ENCODE measurements around the gene ITIH5.
"Not testable (repeated sequence)": the region's sequence is repeated elsewhere in the genome, so short reads cannot be mapped to it uniquely, and the experiment has no call there.

Gene ITIH5

DNA sequence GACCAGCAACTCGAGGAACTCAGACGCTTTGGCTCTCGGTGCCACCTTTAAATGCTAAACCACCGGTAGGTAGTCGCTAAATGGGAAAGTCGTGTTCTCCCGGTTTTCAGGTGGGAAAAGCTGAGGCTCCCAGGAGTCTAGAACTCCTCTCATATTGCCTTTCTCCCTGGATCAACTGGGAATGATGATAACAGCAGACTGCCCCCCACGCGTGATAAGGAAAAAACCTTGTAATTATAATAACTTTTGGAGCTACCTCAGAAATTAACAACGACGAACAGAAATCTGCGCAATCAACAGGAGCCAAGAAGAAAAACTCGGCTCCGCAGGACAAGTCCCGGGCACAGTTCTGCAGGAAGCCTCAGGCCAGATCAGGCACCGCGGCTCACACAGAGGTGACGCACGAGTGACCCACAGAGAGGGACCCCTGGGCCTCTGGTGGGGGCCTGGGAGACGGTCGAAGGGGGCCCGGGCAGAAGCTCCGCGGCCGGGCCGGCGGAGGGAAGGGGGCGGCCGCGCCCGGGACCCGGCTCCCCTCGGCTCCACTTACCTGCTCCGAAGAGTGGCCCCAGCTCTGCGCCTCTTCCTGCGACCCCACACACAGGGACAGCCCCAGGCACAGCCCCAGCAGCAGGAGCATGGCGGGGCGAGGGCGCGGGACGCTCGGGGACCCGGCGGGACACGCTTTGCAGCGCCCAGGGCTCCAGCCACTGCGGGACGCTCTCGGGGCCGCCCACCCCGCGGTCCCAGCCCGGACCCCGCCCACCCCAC is at the start of gene ITIH5:
ITIH5 (minus strand) TSS at position 714 of the 771 bp plus-strand sequence; CDS start at position 640, 74 bp downstream.
- DNase-seq = no peak

GRCh38 chr10:7715515-7715914 is 48.7 kb upstream of the ITIH5 start:
- DNase-seq = no peak

GRCh38 chr10:7711075-7711474 is 44.3 kb upstream of the ITIH5 start:
- DNase-seq = not testable (repeated sequence)

DNA sequence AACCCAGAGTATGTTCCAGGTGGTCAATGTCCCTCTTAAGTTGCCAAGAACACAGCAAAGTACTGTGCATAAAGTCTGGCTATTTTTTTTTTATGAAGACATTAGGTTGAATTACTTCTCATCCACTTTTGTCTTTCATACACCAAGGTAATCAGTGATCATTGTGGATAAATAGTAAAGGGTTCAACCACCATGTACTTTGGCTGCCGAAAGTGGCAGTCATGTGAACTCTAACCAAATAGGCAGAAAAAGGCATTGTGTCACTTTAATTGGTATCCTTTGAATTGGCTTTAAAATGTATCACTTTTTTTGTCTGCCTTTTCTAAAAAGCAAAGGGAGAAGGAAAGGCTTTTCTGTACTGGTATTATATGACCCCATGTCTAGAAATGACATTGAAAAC is 43.7 kb upstream of the ITIH5 start:
- no peak for DNase-seq

DNA sequence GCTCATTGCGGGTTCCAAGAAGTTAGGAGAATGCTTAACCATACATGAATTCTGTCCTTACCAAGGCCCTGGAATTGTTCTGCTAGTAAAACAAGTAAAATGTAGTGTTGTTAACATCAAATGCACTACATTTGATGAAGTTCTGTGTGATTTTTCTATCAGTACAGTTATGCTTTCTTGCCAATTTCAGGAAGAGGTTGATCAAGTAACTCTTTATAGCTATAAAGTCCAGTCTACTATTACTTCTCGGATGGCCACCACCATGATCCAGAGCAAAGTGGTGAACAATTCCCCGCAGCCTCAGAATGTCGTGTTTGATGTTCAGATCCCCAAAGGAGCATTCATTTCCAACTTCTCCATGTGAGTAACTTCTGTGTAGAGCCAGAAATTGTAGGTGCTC is 42.1 kb upstream of the ITIH5 start:
- no peak for DNase-seq

DNA sequence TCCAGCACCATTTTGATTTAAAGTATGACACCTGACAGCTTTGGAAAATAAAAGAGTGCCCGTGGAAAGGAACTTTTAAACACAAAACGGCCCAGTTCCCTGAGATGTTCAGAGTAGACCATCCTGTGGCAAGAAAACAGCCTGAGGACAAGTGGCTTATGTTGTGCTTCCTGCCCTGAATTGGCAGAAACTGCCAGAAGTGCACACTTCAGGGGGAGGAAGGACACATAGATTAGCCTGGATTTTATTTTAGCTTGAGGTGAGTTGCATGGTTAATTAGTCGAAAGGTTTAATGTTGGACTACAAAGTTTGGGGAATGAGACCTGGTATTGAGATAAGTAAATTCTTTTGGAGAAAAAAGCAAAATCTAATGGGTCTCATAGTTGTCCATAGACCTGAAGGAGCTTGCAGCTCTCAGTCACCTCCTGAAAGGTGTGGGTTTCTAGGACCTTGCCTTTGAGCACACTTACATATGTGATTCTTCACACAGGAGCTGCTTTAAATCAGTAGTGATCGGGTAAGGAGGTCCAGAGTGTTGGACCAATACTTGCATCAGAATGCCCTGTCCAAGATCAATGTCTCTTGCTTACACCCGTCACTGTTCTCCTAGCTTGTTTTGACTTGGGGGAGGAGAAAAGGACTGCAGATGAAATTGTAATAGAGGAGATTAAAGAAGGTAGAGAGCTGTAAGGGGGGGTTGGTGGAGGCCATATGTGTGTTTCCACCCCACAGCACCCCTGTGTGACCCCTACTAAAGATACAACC is 41.3 kb upstream of the ITIH5 start:
- DNase-seq = no peak

DNA sequence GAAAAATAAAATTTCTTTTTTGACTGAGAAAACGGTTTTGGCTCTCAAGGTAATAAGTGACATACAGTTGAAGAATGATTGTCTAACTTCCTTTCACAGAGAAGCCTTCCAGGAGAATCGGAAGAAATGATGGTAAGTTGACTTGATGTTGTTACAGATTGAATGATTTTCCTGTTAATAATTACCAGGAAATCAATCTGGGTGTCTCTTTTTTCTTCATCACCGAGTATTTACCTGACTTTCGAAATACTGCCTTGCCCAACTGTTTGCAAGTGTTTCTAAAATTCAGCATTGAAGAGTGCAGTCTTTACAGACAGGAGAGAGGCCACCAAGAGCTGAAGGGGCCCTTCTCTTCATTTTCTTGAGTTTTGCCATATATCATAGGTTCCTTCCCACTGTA is 40.3 kb upstream of the ITIH5 start:
- no peak for DNase-seq

- no peak for DNase-seq
Measured at GRCh38 chr10:7706534-7707073, 39.8 kb upstream of the ITIH5 start.

- no peak for DNase-seq
Measured at GRCh38 chr10:7705341-7705740, 38.6 kb upstream of the ITIH5 start.

GRCh38 chr10:7704071-7705016 is 37.6 kb upstream of the ITIH5 start:
- no peak for DNase-seq

DNA sequence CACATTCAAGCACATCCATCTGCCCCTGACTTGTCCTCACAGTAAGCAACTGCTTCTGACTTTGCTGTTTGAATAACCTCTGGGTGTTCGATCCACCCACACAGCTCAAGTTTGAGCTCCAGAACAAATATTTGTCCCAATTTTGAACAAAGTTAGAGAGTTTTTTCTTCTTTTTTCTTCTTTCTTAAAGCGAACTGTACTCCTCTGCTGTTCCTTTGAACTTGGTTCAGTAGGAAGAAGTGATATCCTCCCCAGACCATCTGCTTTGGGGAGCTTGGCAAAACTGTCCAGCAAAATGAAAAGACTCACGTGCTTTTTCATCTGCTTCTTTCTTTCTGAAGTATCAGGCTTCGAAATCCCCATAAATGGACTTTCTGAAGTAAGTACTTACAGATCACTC is 36.4 kb upstream of the ITIH5 start, which contains the start of gene ITIH2:
ITIH2 (plus strand) TSS at position 177 of the 400 bp plus-strand sequence; CDS start at position 296, 119 bp downstream.
- no peak for DNase-seq

DNA sequence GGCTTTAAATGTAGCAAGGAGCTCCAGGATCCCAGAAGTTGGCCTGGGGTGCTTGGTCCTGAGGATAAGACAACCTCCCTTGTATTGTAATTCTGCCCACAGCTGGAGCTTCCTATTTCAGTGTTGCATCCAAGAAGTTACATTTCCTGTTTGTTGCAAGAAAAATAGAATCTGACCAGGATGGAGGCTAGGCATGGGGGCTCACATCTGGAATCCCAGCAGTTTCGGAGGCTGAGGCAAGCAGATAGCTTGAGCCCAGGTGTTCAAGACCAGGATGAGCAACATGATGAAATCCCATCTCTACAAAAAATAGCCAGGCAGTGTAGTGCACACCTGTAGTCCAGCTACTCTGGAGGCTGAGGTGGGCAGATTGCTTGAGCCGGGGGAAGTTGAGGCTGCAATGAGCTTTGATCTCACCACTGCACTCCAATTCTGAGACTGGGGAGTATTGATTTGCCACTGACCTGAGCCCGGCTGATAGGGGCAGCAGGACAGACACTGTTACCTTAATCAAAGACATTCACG is 35.6 kb upstream of the ITIH5 start:
- no peak for DNase-seq

DNA sequence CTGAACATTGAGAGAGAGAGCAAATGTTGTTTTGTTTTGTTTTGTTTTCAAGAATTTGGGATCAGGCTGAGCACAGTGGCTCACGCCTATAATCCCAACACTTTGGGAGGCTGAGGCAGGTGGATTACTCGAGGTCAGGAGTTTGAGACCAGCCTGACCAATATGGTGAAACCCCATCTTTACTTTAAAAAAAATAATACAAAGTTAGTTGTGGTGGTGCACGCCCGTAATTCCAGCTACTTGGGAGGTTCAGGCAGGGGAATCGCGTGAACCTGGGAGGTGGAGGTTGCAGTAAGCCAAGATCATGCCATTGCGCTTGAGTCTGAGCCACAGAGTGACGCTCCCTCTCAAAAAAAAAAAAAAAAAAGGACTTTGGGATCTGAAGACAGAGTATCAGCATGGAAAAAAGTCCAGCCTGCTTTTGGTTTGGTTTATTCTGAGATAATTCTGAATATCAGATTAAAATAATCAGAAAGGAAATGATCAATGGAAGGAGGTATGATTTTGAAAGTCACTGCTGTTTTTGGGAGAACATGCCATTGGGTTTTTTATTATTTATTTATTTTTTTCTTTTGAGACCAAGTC is 34.5 kb upstream of the ITIH5 start:
- no peak for DNase-seq

- DNase-seq = no peak
Measured at GRCh38 chr10:7700577-7701125, 33.9 kb upstream of the ITIH5 start.

DNA sequence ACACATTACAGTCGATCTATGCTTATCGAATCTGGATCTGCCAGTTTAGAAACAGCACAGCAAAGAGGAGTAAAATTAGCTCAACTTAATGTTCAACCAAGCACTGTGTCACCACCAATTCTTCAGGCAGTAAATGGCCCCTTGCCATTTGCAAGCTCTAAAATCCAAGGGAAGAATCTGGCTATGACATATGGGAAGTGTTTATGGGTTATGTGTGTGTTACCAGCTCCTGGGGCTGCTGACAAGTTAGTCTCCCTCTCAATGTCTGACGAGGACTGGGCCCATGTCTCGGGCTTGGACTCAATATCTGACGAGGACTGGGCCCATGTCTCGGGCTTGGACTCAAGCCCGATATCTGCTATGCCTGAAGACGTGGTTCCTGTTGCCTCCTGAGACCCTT is 30.7 kb upstream of the ITIH5 start:
- no peak for DNase-seq

- peak in 13 of 56 donors; percentile 1 to 15 (median 5) for DNase-seq
Measured at GRCh38 chr10:7696545-7696944, 29.8 kb upstream of the ITIH5 start.

DNA sequence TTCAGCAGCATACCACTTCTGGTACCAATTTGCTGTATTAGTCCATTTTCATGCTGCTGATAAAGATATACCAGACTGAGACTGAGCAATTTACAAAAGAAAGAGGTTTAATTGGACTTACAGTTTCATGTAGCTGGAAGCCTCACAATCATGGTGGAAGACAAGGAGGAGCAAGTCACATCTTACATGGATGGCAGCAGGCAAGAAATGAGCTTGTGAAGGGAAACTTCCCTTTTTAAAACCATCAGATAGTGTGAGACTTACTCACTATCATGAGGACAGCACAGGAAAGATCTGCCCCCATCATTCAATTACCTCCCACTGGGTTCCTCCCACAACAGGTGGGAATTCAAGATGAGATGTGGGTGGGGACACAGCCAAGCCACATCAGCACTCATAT is 26.4 kb upstream of the ITIH5 start:
- DNase-seq = not testable (repeated sequence)

DNA sequence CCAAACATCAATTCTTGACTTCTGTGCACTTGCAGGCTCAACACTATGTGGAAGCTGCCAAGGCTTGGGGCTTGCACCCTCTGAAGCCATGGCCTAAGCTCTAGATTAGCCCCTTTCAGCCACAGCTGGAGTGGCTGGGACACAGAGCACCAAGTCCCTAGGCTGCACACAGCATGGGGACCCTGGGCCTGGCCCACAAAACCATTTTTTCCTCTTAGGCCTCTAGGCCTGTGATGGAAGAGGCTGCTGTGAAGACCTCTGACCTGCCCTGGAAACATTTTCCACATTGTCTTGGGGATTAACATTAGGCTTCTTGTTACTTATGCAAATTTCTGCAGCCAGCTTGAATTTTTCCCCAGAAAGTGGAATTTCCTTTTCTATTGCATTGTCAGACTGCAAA is 25.6 kb upstream of the ITIH5 start:
- not testable (repeated sequence) for DNase-seq

DNA sequence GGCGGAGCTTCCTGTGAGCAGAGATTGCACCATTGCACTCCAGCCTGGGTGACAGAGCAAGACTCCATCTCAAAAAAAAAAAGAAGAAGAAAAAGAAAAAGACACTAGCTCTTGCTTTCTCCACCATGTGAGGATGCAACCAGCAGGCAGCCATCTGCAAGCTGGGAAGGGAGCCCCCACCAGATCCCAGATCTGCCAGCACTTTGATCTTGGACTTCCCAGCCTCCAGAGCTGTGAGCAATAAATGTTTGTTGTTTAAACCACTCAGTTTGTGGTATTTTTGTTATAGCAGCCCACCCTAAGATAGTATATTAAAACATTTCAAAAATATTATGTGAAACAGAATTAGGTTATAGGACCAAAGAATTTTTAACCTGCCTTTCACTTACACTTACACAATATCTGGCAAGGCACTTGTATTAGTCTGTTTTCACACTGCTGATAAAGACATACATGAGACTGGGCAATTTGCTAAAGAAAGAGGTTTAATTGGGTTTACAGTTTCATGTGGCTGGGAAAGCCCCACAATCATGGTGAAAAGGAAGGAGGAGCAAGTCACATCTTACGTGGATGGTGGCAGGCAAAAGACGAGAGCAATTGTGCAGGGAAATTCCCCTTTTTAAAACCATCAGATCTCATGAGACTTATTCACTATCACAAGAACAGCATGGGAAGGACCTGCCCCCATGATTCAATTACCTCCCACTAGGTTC is 24.3 kb upstream of the ITIH5 start:
- DNase-seq = not testable (repeated sequence)

DNA sequence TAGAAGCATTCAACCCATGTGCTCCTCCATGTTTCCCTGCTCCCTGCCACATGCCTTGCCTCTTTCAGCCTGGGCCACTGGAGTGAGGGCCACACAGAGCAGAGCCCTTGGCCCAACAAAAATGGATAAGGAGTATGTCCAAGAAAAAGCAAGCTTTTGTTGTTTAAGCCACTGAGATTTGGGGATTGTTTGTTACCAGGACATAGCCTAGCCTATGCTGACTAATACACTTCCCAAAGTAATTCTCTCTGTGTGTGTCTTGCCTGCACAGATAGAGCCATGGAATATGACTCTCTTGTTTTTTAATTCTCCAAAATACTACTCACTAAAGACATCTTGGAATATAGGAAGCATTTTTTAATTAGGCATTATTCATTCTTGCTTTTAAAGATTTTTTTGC is 22.8 kb upstream of the ITIH5 start:
- no peak for DNase-seq
